Spleen (tissue), 11 donors: ENCODE measurements around the gene ECI1. TPM values are rescaled to one million over a fixed set of nuclear protein-coding genes. Genes with fewer than 3 reads are reported as not detected.

ENCODE experiments used
- DNase-seq: peaks from one replicate; pipeline ENCODE4 v3.0.0-alpha.2; 2020
- H3K27ac ChIP-seq, 8 donors: fragments of 200-600 bp; sonication (generic) in 7 of 8; 1 replicate in 4 of 8; 2 replicates in 4 of 8; pipeline versions ENCODE4 v1.5.0 to v1.8.0; 2016 to 2021; ENCODE audit warnings: inconsistent platforms in 4 of 8, mild to moderate bottlenecking in 4 of 8, moderate library complexity in 1 of 8
- H3K27me3 ChIP-seq, 7 donors: fragments of 200-600 bp; sonication (generic) in 6 of 7; replicated peaks in 1 of 7; 1 replicate in 4 of 7; 2 replicates in 3 of 7; pipeline versions ENCODE4 v1.5.0 to v1.8.0; 2016 to 2021; ENCODE audit warnings: inconsistent platforms in 3 of 7, mild to moderate bottlenecking in 1 of 7
- H3K36me3 ChIP-seq, 6 donors: fragments of 200-600 bp; sonication (generic) in 5 of 6; 1 replicate in 4 of 6; 2 replicates in 2 of 6; pipeline versions ENCODE4 v1.5.0 to v1.8.0; 2016 to 2021; ENCODE audit warnings: inconsistent platforms in 2 of 6
- H3K4me1 ChIP-seq, 6 donors: fragments of 200-600 bp; sonication (generic) in 5 of 6; 1 replicate in 3 of 6; 2 replicates in 3 of 6; pipeline versions ENCODE4 v1.5.0 to v1.8.0; 2016 to 2021; ENCODE audit warnings: inconsistent platforms in 3 of 6
- H3K4me3 ChIP-seq, 8 donors: fragments of 200-600 bp; sonication (generic) in 7 of 8; 1 replicate in 4 of 8; 2 replicates in 4 of 8; pipeline versions ENCODE4 v1.5.0 to v1.8.0; 2016 to 2021; ENCODE audit warnings: inconsistent platforms in 4 of 8, mild to moderate bottlenecking in 4 of 8, moderate library complexity in 2 of 8
- H3K9me3 ChIP-seq, 8 donors: fragments of 200-600 bp; sonication (generic) in 7 of 8; 1 replicate in 4 of 8; 2 replicates in 4 of 8; pipeline versions ENCODE4 v1.5.0 to v1.8.0; 2016 to 2021; ENCODE audit warnings: inconsistent platforms in 4 of 8
- CTCF ChIP-seq, 11 experiments: fragments of 200-600 bp in 7 of 11; fragments of 450-650 bp in 4 of 11; sonication (generic) in 4 of 11; IDR thresholded peaks in 8 of 11; conservative IDR thresholded peaks in 3 of 11; 1 replicate in 7 of 11; 2 replicates in 4 of 11; pipeline versions ENCODE4 v1.4.0 to v1.8.0; 2016 to 2021; ENCODE audit warnings: antibody characterized with exemption in 11 of 11, inconsistent platforms in 4 of 11, mild to moderate bottlenecking in 1 of 11
- POLR2A ChIP-seq, 3 donors: fragments of 450-650 bp; IDR thresholded peaks; one replicate each; pipeline ENCODE4 v1.5.1; 2017; ENCODE audit warnings: antibody characterized with exemption in 3 of 3, mild to moderate bottlenecking in 1 of 3
- POLR2AphosphoS5 ChIP-seq, 3 donors: sonication (generic); formaldehyde crosslinking; IDR thresholded peaks; one replicate each; pipeline ENCODE4 v1.5.1; 2017; ENCODE audit warnings: antibody characterized with exemption in 3 of 3
- WGBS, 5 donors: extraction: QIAGEN DNeasy Blood & Tissue Kit in 3 of 5; methylation state at CpG; one replicate each; pipeline versions ENCODE4 v1.1.5 to v1.1.7; 2013 to 2018; 5-methylcytosine and 5-hydroxymethylcytosine counted together
- intact Hi-C: fragments of 100-400 bp; cut with DNase I; formaldehyde crosslinking; loops from one replicate; pipeline ENCODE4 v1.15.0; 2023; ENCODE audit warnings: low total_unique reads
- polyA plus RNA-seq, 3 donors: library from polyadenylated mRNA; stranded (reverse); fragments of 200-250 nt; gene quantifications; one replicate each; pipeline ENCODE4 v1.2.1, GENCODE V29; 2013
- total RNA-seq, 7 donors: library from RNA; depleted of rRNA in 3 of 7; stranded (reverse); fragments of >200 nt in 3 of 7; fragmentation: NEBNext Ultra II Directional in 4 of 7; extraction: Animal tissue kit (Norgen Biotek cat#: 25700) in 4 of 7; gene quantifications; one replicate each; pipeline versions ENCODE4 v1.1.0 to v1.2.1, GENCODE V29; 2016 to 2021
- donor health status: healthy with polysubstance abuse.
- donor health status: DM: no; HTN: no; CAD: no; lungs with moderate emphysema.
- donor health status: DM: no; HTN: no; CAD: no.
- donor health status: Bipolar disorder and iron deficiency.
- donor health status: healthy.
- donor health status: DM: no; HTN: no; CAD: no.
- donor health status: DM: yes; HTN: yes; CAD: no.

Gene ECI1
- total and polyA plus RNA-seq, 10 donors = 20.6 to 54.8 (median 34.0) TPM

GRCh38 chr16:2282866-2283555 is 31.6 kb upstream of the ECI1 start:
- TF ChIP-seq CTCF (IDR thresholded peaks at IDR 0.05 in 8 of 11, conservative IDR thresholded peaks at IDR 0.05 in 3 of 11) (no peak), POLR2A (IDR thresholded peaks at IDR 0.05) (no peak), POLR2AphosphoS5 (IDR thresholded peaks at IDR 0.05) (no peak)
- H3K9me3 ChIP-seq = no peaks in the 10 kb centered on the region
- intact Hi-C loops = no loop called here
- no peaks in the 10 kb centered on the region for H3K27me3 ChIP-seq
- H3K4me1 ChIP-seq = no peaks in the 10 kb centered on the region
- DNase-seq = no peak
- WGBS, 5 donors = 83 to 90% (median 88%) methylated on average over 7 to 26 of the region's 26 CpGs
- peaks cover 0 to 66% (median 9%) of the 10 kb centered on the region in 6 donors for H3K36me3 ChIP-seq
- H3K27ac ChIP-seq = no peak overlapping the region
- no peak overlapping the region for H3K4me3 ChIP-seq

GRCh38 chr16:2282262-2282661 is 30.9 kb upstream of the ECI1 start:
- Histone ChIP-seq H3K27ac (no peak overlapping the region), H3K4me1 (no peaks in the 10 kb centered on the region), H3K36me3 (peaks cover 0 to 67% (median 9%) of the 10 kb centered on the region in 6 donors), H3K27me3 (no peaks in the 10 kb centered on the region), H3K4me3 (no peak overlapping the region), H3K9me3 (no peaks in the 10 kb centered on the region)
- TF ChIP-seq POLR2A (IDR thresholded peaks at IDR 0.05) = no peak
- TF ChIP-seq POLR2AphosphoS5 (IDR thresholded peaks at IDR 0.05) = no peak
- TF ChIP-seq CTCF (IDR thresholded peaks at IDR 0.05 in 8 of 11, conservative IDR thresholded peaks at IDR 0.05 in 3 of 11) = no peak
- DNase-seq = no peak
- intact Hi-C loops = no loop called here
- 63 to 78% (median 65%) methylated on average over 4 to 5 of the region's 5 CpGs for WGBS, 5 donors

DNA sequence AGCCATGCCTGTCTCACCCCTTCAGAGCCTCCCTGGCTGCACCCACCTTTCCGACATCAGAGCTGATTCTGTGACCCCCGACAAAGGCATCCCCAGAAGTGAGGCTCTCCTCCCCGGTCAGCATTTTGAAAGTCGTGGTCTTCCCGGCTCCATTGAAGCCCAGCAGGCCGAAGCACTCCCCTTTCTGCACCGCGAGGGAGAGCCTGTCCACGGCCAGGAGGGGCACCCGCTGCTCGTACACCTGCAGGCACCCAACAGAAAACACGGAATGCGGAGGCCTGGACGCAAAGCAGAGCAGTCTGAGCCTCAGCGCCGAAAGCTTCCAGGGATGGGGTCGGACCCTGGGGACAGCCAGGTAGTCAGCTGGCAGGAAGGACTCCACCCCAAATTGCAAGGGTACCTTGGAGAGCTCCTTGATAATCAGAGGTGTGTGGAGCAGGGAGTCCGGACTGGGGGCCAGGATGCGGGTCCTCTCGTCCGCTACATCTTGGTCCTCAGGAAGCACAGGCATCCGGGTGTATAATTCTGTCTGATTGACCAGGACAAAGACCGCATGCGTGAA is 29.7 kb upstream of the ECI1 start:
- Histone ChIP-seq H3K4me1 (no peaks in the 10 kb centered on the region), H3K36me3 (peaks cover 0 to 66% (median 7%) of the 10 kb centered on the region in 6 donors), H3K27ac (no peak overlapping the region), H3K27me3 (no peaks in the 10 kb centered on the region), H3K9me3 (no peaks in the 10 kb centered on the region), H3K4me3 (no peak overlapping the region)
- intact Hi-C loops = no loop called here
- TF ChIP-seq POLR2AphosphoS5 (IDR thresholded peaks at IDR 0.05) = no peak
- no peak for TF ChIP-seq CTCF (IDR thresholded peaks at IDR 0.05 in 8 of 11, conservative IDR thresholded peaks at IDR 0.05 in 3 of 11)
- TF ChIP-seq POLR2A (IDR thresholded peaks at IDR 0.05) = no peak
- 84 to 89% (median 86%) methylated on average over 23 to 24 of the region's 24 CpGs for WGBS, 5 donors
- DNase-seq = no peak

DNA sequence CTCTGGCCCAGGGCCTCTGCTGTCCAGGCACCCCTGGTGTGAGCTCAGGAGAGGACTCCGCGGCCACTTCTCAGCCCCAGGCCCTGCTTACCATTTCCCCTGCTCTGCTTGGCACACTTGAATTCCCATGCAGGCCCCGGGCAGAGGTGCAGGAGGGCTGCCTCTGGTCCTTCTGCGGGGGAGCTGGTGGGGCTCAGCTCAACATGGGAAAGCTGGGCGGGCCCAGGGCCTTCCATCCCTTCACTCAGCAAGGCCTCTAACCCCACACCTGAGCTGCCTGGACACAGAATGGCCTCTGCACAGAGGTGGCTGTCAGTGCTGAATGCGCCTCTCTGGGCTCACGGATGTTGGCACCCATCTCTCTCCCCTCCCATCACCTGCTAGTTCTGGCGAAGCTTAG is 29.1 kb upstream of the ECI1 start:
- intact Hi-C loops = no loop called here
- Histone ChIP-seq H3K9me3 (no peaks in the 10 kb centered on the region), H3K4me3 (no peak overlapping the region), H3K4me1 (no peaks in the 10 kb centered on the region), H3K27me3 (no peaks in the 10 kb centered on the region), H3K27ac (no peak overlapping the region), H3K36me3 (peaks cover 0 to 61% (median 7%) of the 10 kb centered on the region in 6 donors)
- WGBS, 5 donors = 91 to 96% (median 92%) methylated on average over 7 to 8 of the region's 8 CpGs
- DNase-seq = no peak
- no peak for TF ChIP-seq POLR2AphosphoS5 (IDR thresholded peaks at IDR 0.05)
- no peak for TF ChIP-seq POLR2A (IDR thresholded peaks at IDR 0.05)
- TF ChIP-seq CTCF (IDR thresholded peaks at IDR 0.05 in 8 of 11, conservative IDR thresholded peaks at IDR 0.05 in 3 of 11) = no peak
